Measurements from ENCODE around the gene HIP1. TPM values are rescaled to one million over a fixed set of nuclear protein-coding genes. Genes with fewer than 3 reads are reported as not detected.

The HIP1 gene
- total and polyA plus RNA-seq, 2 of the 13 experiments (the other 11 are each of a cell fraction or from before 2014, with no cell fraction given) = 4.5 to 6.2 TPM

DNA sequence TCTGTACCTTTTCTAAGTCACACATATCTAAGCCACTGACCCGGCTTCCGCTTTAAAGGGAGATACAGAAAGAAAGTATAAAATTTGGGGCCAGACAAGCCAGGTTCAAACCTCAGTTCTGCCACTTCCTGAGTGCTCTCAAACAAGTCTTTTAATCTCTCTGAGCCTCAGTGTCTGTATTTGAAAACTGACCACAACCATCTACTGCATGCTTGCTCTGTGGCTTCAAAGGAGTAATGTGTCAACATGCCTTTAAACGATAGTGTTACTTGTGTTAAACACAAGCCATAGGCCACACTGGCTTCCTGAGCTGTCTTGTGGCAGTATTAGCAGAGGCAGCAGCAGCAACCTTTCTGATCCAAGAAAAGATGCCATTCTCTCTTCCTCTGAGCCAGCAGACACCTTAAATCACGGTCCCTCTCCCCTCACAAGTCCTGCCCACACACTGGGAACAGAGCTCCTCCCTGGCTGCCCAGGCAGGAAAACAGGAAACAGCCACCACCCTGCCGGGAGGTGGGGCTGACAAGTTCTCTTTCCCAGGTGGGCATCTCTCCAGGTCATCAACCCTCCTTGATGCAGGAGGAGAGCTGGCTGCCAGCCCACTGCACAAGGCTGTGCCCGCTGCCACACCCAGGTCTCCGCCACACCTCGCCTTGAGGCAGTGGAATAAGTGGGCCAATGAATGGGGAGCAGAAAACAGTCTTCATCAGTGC, 10.7 kb downstream of the HIP1 start (continued):
- TF ChIP-seq, protein P1, sequence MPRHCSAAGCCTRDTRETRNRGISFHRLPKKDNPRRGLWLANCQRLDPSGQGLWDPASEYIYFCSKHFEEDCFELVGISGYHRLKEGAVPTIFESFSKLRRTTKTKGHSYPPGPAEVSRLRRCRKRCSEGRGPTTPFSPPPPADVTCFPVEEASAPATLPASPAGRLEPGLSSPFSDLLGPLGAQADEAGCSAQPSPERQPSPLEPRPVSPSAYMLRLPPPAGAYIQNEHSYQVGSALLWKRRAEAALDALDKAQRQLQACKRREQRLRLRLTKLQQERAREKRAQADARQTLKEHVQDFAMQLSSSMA (CRISPR knock-in tag; IDR thresholded peaks at IDR 0.05) = no peak
- TF ChIP-seq SSRP1 (CRISPR knock-in tag; IDR thresholded peaks at IDR 0.05) = peak; percentile 94
- TF ChIP-seq, protein P2, sequence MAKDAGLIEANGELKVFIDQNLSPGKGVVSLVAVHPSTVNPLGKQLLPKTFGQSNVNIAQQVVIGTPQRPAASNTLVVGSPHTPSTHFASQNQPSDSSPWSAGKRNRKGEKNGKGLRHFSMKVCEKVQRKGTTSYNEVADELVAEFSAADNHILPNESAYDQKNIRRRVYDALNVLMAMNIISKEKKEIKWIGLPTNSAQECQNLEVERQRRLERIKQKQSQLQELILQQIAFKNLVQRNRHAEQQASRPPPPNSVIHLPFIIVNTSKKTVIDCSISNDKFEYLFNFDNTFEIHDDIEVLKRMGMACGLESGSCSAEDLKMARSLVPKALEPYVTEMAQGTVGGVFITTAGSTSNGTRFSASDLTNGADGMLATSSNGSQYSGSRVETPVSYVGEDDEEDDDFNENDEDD (CRISPR knock-in tag; IDR thresholded peaks at IDR 0.05; ENCODE audit: borderline replicate concordance) = no peak; the same call in 1 of the 2 replicates
- TF ChIP-seq SPEN (CRISPR knock-in tag; IDR thresholded peaks at IDR 0.05; ENCODE audit: low read depth) = no peak
- peak; percentile 54 for TF ChIP-seq SALL1 (CRISPR knock-in tag; IDR thresholded peaks at IDR 0.05)
- no peak for TF ChIP-seq ZNF781 (CRISPR knock-in tag; IDR thresholded peaks at IDR 0.05; ENCODE audit: borderline replicate concordance, not compliant biosample characterization)
- TF ChIP-seq ZKSCAN5 (CRISPR knock-in tag; IDR thresholded peaks at IDR 0.05) = no peak
- TF ChIP-seq, protein P3, sequence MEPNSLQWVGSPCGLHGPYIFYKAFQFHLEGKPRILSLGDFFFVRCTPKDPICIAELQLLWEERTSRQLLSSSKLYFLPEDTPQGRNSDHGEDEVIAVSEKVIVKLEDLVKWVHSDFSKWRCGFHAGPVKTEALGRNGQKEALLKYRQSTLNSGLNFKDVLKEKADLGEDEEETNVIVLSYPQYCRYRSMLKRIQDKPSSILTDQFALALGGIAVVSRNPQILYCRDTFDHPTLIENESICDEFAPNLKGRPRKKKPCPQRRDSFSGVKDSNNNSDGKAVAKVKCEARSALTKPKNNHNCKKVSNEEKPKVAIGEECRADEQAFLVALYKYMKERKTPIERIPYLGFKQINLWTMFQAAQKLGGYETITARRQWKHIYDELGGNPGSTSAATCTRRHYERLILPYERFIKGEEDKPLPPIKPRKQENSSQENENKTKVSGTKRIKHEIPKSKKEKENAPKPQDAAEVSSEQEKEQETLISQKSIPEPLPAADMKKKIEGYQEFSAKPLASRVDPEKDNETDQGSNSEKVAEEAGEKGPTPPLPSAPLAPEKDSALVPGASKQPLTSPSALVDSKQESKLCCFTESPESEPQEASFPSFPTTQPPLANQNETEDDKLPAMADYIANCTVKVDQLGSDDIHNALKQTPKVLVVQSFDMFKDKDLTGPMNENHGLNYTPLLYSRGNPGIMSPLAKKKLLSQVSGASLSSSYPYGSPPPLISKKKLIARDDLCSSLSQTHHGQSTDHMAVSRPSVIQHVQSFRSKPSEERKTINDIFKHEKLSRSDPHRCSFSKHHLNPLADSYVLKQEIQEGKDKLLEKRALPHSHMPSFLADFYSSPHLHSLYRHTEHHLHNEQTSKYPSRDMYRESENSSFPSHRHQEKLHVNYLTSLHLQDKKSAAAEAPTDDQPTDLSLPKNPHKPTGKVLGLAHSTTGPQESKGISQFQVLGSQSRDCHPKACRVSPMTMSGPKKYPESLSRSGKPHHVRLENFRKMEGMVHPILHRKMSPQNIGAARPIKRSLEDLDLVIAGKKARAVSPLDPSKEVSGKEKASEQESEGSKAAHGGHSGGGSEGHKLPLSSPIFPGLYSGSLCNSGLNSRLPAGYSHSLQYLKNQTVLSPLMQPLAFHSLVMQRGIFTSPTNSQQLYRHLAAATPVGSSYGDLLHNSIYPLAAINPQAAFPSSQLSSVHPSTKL (CRISPR knock-in tag; IDR thresholded peaks at IDR 0.05) = peak; percentile 81
- no peak for TF ChIP-seq ZBTB42 (CRISPR knock-in tag; IDR thresholded peaks at IDR 0.05)
- no peak for TF ChIP-seq ZNF333 (CRISPR knock-in tag; IDR thresholded peaks at IDR 0.05; ENCODE audit: borderline replicate concordance)
- TF ChIP-seq ZNF383 (CRISPR knock-in tag; IDR thresholded peaks at IDR 0.05; ENCODE audit: borderline replicate concordance) = no peak
- TF ChIP-seq ELF3 (CRISPR knock-in tag; IDR thresholded peaks at IDR 0.05) = peak; percentile 59
- TF ChIP-seq ZNF616 (CRISPR knock-in tag; IDR thresholded peaks at IDR 0.05; ENCODE audit: low read depth) = no peak
- TF ChIP-seq ZNF441 (CRISPR knock-in tag; IDR thresholded peaks at IDR 0.05; ENCODE audit: borderline replicate concordance) = no peak
- TF ChIP-seq PHF8 (CRISPR knock-in tag; IDR thresholded peaks at IDR 0.05) = no peak
- no peak for TF ChIP-seq POLR2AphosphoS5 (IDR thresholded peaks at IDR 0.05; ENCODE audit: low read depth, low read length)
- no peak for TF ChIP-seq NFRKB (IDR thresholded peaks at IDR 0.05)
- TF ChIP-seq, protein P4, sequence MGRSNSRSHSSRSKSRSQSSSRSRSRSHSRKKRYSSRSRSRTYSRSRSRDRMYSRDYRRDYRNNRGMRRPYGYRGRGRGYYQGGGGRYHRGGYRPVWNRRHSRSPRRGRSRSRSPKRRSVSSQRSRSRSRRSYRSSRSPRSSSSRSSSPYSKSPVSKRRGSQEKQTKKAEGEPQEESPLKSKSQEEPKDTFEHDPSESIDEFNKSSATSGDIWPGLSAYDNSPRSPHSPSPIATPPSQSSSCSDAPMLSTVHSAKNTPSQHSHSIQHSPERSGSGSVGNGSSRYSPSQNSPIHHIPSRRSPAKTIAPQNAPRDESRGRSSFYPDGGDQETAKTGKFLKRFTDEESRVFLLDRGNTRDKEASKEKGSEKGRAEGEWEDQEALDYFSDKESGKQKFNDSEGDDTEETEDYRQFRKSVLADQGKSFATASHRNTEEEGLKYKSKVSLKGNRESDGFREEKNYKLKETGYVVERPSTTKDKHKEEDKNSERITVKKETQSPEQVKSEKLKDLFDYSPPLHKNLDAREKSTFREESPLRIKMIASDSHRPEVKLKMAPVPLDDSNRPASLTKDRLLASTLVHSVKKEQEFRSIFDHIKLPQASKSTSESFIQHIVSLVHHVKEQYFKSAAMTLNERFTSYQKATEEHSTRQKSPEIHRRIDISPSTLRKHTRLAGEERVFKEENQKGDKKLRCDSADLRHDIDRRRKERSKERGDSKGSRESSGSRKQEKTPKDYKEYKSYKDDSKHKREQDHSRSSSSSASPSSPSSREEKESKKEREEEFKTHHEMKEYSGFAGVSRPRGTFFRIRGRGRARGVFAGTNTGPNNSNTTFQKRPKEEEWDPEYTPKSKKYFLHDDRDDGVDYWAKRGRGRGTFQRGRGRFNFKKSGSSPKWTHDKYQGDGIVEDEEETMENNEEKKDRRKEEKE (IDR thresholded peaks at IDR 0.05) = no peak
- TF ChIP-seq SMARCC2 (IDR thresholded peaks at IDR 0.05) = no peak
- no peak for TF ChIP-seq PCBP2 (optimal IDR thresholded peaks at IDR 0.05; ENCODE audit: low read depth, low read length, poor library complexity, severe bottlenecking)
- TF ChIP-seq, protein P5, sequence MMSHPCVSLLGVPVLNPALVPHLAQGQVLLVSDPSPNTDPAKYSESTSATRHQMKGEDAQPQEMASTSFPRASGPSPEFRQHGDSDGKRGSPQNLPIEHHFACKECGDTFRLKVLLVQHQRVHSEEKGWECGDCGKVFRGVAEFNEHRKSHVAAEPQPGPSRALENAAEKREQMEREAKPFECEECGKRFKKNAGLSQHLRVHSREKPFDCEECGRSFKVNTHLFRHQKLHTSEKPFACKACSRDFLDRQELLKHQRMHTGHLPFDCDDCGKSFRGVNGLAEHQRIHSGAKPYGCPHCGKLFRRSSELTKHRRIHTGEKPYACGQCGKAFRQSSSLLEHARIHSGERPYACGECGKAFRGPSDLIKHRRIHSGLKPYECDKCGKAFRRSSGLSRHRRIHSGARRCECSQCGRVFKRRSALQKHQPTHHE (CRISPR knock-in tag; IDR thresholded peaks at IDR 0.05; ENCODE audit: borderline replicate concordance) = no peak

Measured in HepG2 (cell line).